Skin epidermis (tissue), 12 donors: ENCODE data around the gene LRP1B.
"Not testable (repeated sequence)": the region's sequence is repeated elsewhere in the genome, so short reads cannot be mapped to it uniquely, and the experiment has no call there.

Experiments
- H3K27ac ChIP-seq, 21 experiments: fragments of 200-600 bp; sonication (generic) in 11 of 21; one replicate each; pipeline ENCODE4 v1.5.0; 2020; ENCODE audit warnings: mild to moderate bottlenecking in 3 of 21, inconsistent platforms in 2 of 21, moderate library complexity in 2 of 21
- H3K4me3 ChIP-seq, 7 experiments: fragments of 200-600 bp; sonication (generic) in 2 of 7; one replicate each; pipeline ENCODE4 v1.5.0; 2020; ENCODE audit warnings: inconsistent platforms in 2 of 7, mild to moderate bottlenecking in 2 of 7, moderate library complexity in 1 of 7

Gene LRP1B

DNA sequence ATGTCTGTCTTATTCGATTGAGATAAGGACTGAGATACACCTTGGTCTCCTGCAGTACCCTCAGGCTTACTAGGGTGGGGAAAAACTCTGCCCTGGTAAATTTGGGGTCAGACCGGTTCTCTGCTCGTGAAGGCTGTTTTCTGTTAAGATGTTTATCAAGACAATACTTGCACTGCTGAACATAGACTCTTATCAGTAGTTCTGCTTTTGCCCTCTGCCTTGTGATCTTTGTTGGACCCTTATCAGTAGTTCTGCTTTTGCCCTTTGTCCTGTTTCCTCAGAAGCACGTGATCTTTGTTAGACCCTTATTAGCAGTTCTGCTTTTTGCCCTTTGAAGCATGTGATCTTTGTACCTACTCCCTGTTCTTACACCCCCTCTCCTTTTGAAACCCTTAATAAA, 1715.8 kb downstream of the LRP1B start:
- H3K27ac ChIP-seq, H3K4me3 ChIP-seq: not testable (repeated sequence)

DNA sequence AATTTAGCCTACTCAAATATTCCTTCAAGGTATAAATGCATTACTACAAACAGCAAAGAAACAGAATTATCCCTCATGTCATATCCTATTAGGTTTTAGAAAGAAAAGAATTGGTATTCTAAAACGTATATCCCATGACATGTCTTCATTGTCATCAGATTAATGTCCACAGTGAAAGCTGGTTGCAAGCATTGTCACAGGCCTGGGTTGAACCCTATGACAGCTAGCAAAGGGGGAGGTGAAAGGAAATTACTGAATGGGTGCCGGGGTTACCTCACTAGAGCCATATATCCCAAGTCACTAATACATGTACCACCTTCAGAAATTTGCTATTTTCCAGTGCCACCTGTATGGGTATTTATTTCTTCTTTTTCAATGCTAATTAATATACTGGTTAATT, 1720.1 kb downstream of the LRP1B start:
- Histone ChIP-seq H3K27ac (no peak overlapping the region), H3K4me3 (no peak overlapping the region)

DNA sequence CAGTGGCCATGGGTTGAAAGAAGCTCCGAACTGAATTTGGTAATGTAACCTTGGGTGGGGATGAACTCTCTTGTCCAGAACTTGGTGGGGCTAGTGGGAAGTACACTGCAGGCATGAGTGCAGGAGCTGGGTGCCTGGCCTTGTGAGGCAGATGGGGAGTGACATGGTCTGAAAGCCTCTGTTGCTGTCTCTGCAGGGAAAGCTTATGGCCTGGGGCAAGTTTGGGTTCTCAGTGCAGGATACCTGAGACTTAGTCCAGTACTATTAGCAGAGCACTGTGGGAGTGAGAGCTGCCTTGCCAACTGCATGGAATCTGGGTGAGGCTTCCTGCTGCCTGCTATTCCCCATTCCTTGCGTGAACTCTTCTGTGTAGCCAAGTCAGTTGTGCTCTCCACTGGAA, 1729.8 kb downstream of the LRP1B start:
- Histone ChIP-seq H3K4me3 (no peak overlapping the region), H3K27ac (no peak overlapping the region)

DNA sequence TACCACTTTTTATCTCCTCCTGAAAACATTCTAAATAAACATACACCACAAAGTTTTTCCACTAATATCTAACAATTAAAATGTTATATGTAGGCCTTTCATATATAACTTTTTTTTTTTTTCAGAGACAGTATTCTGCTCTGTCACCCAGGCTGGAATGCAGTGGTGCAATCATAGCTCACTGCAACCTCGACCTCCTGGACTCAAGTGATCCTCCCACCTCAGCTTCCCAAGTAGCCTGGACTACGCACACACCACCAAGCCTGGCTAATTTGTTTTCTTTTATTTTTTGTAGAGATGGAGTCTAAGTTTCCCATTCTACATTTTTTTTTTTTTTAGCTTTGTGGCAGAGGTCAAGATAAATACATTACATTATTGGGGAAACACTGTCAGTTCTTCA, 1738.0 kb downstream of the LRP1B start:
- Histone ChIP-seq H3K27ac (no peak overlapping the region), H3K4me3 (no peak overlapping the region)

DNA sequence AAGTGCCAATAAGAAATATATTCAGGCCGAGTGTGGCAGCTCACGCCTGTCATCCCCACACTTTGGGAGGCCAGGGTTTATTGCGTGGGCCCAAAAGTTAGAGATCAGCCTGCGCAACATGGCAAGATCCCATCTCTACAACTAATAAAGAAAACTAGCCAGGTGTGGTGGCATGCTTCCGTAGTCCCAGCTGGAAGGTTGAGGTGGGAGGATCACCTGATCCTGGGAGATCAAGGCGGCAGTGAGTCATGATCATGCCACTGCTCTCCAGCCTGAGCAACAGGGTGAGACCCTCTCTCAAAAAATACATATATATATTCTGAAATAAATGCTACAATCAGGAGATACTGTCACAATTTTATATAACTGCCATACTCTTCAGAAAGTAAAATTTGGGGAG, 1745.9 kb downstream of the LRP1B start:
- no peak overlapping the region for H3K4me3 ChIP-seq
- H3K27ac ChIP-seq: no peak overlapping the region

DNA sequence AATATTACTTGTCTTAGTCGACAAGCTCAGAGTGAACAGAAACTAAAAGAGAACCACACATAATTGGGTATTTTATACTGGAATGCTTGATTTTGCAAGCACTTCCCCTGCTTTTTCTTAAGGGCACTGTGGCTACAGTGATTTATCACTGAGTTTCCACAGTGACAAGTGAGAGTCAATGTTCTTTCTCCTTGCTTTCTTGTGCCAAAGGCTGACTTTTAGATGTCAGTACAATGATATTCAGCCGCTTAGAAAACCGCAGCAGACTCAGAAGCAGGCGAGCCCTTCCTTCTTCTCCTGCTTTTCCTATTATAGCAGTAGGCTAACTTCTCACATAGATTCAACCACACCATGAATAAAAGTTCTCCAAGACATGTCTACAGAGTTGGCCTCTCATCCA, 1747.0 kb downstream of the LRP1B start:
- H3K4me3 ChIP-seq: no peak overlapping the region
- H3K27ac ChIP-seq: no peak overlapping the region

DNA sequence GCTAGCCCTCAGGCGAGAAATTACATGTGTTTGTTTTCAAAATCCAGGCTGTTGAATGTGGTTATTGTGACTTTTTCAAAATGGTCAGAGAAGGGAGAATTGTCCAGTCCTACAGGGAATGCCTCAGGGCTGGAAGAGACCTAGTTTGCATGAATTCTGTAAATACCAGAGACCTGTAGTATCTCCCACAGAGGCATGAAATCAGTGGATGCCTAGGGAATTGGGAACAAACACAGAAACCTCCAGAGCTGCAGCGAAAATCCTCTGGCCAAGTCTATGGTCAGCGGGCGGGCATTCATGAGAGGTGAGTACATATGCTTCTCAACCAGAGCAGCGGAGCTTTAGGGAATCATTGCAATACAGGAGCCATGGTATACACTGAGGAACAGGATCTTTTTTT, 1754.1 kb downstream of the LRP1B start:
- no peak overlapping the region for H3K27ac ChIP-seq
- no peak overlapping the region for H3K4me3 ChIP-seq

DNA sequence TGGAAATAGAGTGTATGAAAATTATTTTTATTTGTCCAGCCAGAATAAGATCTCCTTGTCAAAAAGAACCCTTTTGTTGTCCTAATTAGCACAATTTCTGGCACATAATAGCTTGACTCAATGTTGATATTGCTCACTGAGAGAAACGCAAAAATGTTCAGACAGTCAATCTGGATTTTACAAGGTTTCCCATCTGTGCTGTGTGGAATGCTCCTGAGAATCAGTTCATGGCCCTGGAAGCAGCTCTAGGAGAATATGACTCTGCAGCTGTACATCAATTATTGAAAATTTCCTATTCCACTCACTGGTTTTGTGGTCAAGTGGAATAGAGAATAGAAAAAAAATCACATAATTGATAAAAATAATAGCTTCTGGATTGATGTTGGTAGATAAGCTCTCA, 1767.7 kb downstream of the LRP1B start:
- no peak overlapping the region for H3K4me3 ChIP-seq
- H3K27ac ChIP-seq: no peak overlapping the region

DNA sequence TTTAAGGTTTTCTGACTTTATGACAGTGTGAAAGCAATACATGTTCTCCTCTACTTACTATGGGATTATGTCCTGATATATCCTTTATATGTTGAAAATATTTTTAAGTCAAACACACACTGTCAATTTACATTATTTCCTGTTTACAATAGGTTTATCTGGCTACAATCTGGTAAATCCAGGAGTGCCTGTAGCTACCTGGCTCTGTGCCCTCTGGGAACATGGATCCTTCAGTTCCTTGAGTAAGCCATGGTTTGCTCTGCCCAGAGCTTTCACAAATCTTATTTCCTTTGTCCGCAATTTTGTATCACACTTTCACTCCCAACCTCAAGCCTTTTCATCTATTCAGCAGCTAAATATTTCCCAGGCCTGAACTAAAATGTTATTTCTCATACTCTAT, 1768.5 kb downstream of the LRP1B start:
- H3K4me3 ChIP-seq: no peak overlapping the region
- H3K27ac ChIP-seq: no peak overlapping the region

DNA sequence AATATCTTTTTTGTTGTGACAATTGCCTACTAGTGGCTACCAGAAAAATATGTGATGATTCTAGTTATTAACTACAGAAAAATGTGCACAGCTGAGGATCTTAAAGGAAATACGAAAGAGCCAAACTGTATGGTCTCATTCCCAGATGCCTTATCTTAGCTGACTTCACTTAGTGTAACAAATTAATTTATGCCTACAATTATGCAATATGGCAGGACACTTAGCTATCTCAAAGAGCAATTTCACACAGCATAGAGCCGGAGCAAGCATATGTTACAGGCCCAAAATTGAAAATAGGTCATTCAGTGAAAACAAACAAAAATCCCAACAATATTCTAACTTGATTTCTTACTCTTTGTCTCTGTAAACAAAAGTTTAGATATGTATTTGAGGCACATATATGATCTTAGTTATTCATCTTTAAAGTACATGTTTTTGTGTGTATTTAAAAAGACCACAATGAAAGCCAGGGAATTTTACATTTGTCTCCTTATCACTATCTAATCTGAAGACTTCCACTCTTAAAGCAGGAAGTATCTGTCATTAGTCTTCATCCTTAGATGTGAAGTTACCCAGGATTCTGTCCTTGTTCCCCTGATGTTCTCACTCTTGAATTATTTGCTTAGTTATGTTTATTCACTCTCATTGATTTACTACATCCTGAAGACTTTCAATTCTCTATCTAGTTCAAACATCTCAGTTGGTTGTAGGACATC, 1771.6 kb downstream of the LRP1B start:
- no peak overlapping the region for H3K4me3 ChIP-seq
- H3K27ac ChIP-seq: no peak overlapping the region

DNA sequence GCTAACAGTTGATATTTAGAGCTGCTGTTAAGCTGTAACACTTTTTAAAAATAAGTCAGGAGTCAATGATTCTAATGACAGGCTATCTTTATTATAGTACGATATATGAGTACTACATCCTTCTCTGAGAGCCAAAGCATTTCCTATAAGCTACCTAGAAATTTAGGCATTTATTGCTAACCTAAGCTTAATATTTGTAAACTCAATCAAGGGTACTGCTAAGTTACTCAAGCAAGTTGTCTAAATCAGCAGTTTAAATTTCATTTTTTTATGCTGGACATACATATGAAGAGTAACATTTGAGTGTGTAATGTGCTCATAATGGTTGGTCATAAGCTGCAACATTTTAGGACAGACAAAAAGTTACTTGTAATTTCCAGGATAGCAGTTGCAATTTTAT, 1774.1 kb downstream of the LRP1B start:
- Histone ChIP-seq H3K27ac (no peak overlapping the region), H3K4me3 (no peak overlapping the region)

DNA sequence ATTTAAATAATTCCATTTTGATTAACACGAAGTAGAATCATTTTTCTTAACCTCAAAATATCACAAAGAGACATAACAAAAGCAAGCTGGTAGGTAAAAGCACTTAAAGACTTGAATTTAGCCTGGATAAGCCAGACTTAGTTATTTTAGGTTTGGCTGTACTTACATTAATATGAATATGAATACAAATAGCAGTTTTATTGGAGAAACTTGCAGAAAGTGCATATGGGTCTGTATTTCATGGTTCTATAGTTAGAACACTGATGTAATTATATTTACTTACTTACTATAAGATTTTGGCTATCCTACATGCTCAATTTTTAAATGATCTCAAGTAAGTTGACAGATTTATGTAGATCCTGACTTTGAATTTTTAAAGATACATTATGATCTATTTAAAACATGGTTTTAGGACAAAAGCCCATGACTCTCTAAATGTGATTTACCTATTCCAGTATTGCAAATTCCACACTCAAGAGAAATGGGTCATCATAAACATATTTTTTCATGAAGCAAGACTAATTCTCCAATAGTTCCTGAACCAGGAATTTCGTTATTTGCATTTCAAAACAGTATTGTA, 1775.2 kb downstream of the LRP1B start:
- no peak overlapping the region for H3K27ac ChIP-seq
- no peak overlapping the region for H3K4me3 ChIP-seq

DNA sequence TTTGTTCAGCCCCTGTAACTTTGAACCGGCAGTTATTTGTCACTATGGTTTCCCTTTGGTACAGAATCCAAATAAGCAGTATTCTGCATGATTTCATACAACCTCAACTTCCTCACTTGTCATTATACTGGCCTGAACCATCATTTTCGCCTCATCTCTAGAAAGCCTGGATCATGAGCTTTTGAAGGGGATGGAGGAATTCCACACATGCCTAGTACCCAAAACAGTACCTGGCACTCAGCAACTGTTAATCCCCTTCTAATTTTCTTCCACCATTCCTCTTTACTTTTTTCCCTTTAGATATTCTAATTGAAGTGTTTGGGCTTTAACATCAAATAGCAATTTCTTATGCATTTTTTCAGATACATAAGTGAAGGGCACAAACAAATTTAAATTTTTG, 1776.3 kb downstream of the LRP1B start:
- Histone ChIP-seq H3K27ac (no peak overlapping the region), H3K4me3 (no peak overlapping the region)

DNA sequence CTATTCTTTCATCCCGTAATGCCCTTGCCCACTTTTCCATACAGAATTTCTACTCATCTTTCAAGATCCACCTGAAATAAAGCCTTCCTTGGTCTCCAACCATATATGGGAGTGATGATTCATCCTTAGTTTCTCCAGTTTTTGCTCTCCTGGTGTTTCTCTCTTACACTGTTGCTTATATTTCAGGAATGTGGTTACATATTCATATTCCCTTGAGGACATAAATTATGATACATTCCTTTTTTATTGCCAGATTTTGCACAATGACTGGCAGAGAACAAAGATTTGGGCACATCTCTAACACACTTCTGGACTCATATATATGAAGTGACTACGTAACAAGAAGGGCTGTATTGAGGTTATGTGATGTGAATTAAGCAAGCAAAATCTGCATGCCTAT, 1777.3 kb downstream of the LRP1B start:
- H3K4me3 ChIP-seq: no peak overlapping the region
- H3K27ac ChIP-seq: no peak overlapping the region

DNA sequence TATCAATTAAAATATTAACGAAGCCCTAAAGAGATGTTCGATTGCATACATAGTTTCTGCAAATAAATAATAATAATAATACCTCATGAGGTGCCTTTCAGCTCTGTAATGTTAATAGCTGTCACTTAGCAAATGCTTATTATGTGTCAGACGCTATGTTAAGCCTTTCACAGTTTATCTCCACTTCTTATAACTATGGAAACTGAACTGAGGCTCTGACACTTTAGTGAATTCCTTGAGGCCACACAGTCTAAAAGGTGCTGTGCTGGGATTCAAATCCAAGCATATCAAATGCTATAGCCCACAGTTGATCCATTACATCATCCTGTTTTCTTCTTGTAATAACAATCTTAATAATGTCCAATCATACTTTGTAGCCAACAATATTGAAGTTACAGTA, 1779.1 kb downstream of the LRP1B start:
- no peak overlapping the region for H3K27ac ChIP-seq
- no peak overlapping the region for H3K4me3 ChIP-seq

DNA sequence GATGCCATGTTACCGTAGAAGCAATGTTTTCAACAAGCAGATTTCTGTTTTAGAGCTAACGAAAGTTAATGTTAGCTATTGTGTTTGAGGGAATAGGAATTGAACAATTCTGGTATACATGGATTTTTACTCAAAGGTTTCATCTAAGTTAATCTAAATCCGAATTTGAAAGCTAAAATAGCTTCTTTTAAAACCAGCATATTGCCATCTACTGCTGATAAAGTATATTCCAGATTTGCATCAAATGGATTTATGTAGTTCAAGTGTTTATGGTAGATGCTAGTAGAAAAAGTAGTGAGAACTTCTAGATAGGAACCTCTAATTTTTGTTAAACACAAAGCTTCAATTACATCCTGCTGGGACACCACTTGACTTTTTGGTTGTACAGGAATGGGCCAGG, 1781.1 kb downstream of the LRP1B start:
- H3K4me3 ChIP-seq: no peak overlapping the region
- no peak overlapping the region for H3K27ac ChIP-seq

DNA sequence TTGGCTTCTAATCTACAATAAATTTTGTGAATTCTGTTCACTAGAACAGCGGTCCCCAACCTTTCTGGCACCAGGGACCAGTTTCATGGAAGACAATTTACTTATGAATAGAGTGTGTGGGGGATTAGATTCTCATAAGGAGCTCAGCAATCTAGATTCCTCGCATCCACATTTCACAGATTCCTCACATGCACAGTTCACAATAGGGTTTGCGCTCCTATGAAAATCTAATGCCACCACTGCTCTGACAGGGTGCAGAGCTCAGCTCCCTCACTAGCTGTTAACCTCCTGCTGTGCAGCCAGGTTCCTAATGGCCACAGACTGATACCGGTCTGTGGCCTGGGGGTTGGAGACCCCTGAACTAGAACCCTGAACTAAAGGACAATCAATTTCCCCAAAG, 1782.0 kb downstream of the LRP1B start:
- Histone ChIP-seq H3K4me3 (no peak overlapping the region), H3K27ac (no peak overlapping the region)

DNA sequence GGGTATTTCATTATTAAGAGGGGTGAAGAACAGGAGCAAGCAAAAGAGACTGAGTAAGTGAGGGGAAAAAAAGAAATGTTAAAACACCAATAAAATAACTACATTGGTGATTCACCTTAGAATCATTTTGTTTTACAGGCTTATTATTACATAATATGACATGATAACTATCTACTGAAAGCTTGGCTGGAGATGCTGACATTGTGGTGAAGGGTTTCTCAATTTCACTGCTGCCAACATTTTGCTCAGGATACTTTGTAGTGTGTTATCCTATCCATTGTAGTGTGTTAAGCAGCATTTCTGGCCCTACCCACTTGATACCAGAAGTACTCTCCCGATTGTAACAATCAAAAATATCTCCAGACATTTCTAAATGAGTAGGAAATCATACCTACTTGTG, 1786.0 kb downstream of the LRP1B start:
- Histone ChIP-seq H3K27ac (no peak overlapping the region), H3K4me3 (no peak overlapping the region)

DNA sequence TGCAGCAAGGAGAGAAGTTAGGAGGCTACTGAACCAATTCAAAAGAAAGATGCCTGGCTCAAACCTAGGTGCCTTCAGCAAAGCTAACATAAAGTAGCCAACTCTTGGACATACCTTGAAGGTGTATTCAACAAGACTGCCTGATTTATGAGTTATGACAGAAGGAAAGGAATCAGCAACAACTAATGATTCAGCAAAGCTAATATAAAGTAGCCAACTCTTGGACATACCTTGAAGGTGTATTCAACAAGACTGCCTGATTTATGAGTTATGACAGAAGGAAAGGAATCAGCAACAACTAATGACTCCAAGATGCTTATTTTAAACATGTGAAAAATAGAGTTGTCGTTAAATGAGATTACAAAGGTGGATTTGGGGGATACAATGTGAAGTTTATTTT, 1786.5 kb downstream of the LRP1B start:
- not testable (repeated sequence) for H3K4me3 ChIP-seq, H3K27ac ChIP-seq

DNA sequence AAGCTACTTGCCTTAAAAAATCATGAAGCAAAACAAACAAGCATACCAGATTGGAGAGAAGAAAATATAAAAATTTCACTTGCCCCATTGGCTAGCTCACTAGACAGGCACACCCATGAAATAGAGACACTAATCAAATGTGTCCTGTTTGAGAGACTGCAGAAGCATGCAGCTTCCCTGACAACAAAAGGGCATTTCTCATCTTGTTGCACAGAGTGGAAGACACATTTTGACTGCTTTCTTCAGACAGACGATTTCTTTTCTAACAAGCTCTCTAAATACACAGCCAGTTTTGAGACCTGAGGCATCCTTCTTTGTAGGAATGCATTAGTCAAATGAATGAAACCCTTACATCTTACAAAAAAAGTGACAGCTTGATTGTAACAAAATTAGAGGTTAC, 1792.0 kb downstream of the LRP1B start:
- H3K4me3 ChIP-seq: no peak overlapping the region
- no peak overlapping the region for H3K27ac ChIP-seq

DNA sequence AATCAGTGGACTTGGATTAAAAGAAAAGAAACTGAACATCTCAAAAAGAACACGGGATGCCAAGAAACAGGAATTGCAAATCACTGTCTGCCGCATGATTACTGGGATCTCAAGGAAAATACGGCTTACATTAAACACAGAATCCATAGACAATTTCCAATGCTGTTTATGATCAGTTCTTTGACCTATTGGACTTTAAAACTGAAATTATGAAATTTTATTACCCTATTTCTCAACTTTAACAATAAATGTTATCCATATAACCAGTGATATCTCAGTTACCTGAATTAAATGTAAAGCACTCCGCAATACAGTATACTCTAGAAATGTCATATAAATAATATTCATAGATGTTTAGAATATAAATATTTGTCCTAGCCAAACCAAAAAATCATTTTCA, 1793.8 kb downstream of the LRP1B start:
- Histone ChIP-seq H3K4me3 (no peak overlapping the region), H3K27ac (no peak overlapping the region)

DNA sequence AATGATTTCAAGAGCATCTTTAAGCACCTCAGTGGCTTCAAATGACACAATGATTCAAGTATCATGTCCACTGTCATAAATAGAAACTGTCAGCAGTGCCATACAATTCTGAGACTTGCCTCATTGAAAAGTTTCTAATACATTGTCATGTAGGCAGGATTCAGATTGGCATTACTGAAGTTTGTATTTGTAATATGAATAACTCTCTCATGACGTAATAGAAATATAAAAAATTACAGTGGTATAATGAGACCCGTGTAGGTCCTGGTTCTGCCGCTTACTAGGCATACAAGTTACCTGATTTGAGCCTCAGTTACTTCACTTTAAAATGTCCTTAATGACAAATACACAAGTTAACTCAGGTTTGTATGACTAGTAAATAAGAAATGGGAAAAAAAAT, 1814.5 kb downstream of the LRP1B start:
- no peak overlapping the region for H3K27ac ChIP-seq

More for the DNA sequence above, 1814.5 kb downstream of the LRP1B start:
- H3K4me3 ChIP-seq: no peak overlapping the region
